H1 (cell line): Measurements from ENCODE around the gene CDKL1. TPM values are rescaled to one million over a fixed set of nuclear protein-coding genes. Genes with fewer than 3 reads are reported as not detected.

Experiments used
- CTCF ChIA-PET: fragments of 300-600 bp; sonication (Branson Sonifier 250); formaldehyde crosslinking; loops from one replicate; lab custom pipeline; 2021; ENCODE audit not compliant: partially characterized antibody; lab: Charles Lee
- POLR2A ChIA-PET: fragments of 300-600 bp; sonication (Branson Sonifier 250); formaldehyde crosslinking; loops from one replicate; lab custom pipeline; 2021; ENCODE audit warnings: inconsistent platforms; ENCODE audit not compliant: partially characterized antibody; lab: Charles Lee
- DNase-seq, 2 experiments: peaks; one replicate each; pipeline versions ENCODE4 v3.0.0 to v3.0.0-alpha.2; 2010 to 2022; ENCODE audit warnings: low spot score in 2 of 2, low read depth in 1 of 2, mixed read lengths in 1 of 2
- FAIRE-seq: peaks from 2 replicates; lab custom pipeline; 2011; peaks lifted over from hg19 to GRCh38; lab: Jason Lieb, UNC
- H2AFZ ChIP-seq: 2 replicates; pipeline ENCODE4 v1.8.1; 2012; ENCODE audit warnings: low read length, inconsistent platforms
- H2AK5ac ChIP-seq: 2 replicates; pipeline ENCODE4 v1.6.1; 2013; ENCODE audit warnings: low read depth, low read length
- H2BK120ac ChIP-seq: replicated peaks from 2 replicates; pipeline ENCODE3; 2013; ENCODE audit warnings: low read depth, low read length, inconsistent platforms
- H2BK12ac ChIP-seq: 2 replicates; pipeline ENCODE4 v1.6.1; 2013; ENCODE audit warnings: low read depth, low read length
- H2BK15ac ChIP-seq: 2 replicates; pipeline ENCODE4 v1.6.1; 2013; ENCODE audit warnings: low read length
- H2BK20ac ChIP-seq: 2 replicates; pipeline ENCODE4 v1.6.1; 2013; ENCODE audit warnings: low read length
- H2BK5ac ChIP-seq: 2 replicates; pipeline ENCODE4 v1.6.1; 2013; ENCODE audit warnings: low read depth, low read length
- H3K14ac ChIP-seq: 2 replicates; pipeline ENCODE4 v1.6.1; 2013; ENCODE audit warnings: inconsistent platforms; ENCODE audit not compliant: insufficient read length
- H3K18ac ChIP-seq: 2 replicates; pipeline ENCODE4 v1.6.1; 2013; ENCODE audit warnings: low read length; ENCODE audit errors: extremely low read depth
- H3K23ac ChIP-seq: 2 replicates; pipeline ENCODE4 v1.6.1; 2013; ENCODE audit warnings: inconsistent platforms; ENCODE audit not compliant: insufficient read length
- H3K23me2 ChIP-seq: 2 replicates; pipeline ENCODE4 v1.6.1; 2013; ENCODE audit warnings: low read depth, low read length
- H3K27ac ChIP-seq: 2 replicates; pipeline ENCODE4 v1.6.1; 2011; ENCODE audit warnings: low read depth, low read length, inconsistent platforms
- H3K27me3 ChIP-seq, 4 experiments: replicated peaks in 1 of 4; 1 replicate in 1 of 4; 2 replicates in 3 of 4; pipeline versions ENCODE4 v1.6.1 to v1.8.1; 2011 to 2013; ENCODE audit warnings: low read length in 3 of 4, mild to moderate bottlenecking in 3 of 4, inconsistent platforms in 2 of 4, mixed read lengths in 2 of 4, moderate library complexity in 1 of 4; ENCODE audit not compliant: control insufficient read depth in 3 of 4, insufficient read depth in 3 of 4; ENCODE audit errors: extremely low read depth in 1 of 4
- H3K36me3 ChIP-seq, 4 experiments: 2 replicates each; pipeline versions ENCODE4 v1.6.1 to v1.8.1; 2011 to 2013; ENCODE audit warnings: mild to moderate bottlenecking in 4 of 4, low read length in 3 of 4, moderate library complexity in 2 of 4, control low read depth in 1 of 4, inconsistent platforms in 1 of 4; ENCODE audit not compliant: insufficient read depth in 4 of 4, control insufficient read depth in 2 of 4
- H3K4ac ChIP-seq: replicated peaks from 2 replicates; pipeline ENCODE3; 2013; ENCODE audit warnings: low read length, low read depth, mixed read lengths, inconsistent platforms; ENCODE audit not compliant: insufficient read length
- H3K4me1 ChIP-seq, 4 experiments: replicated peaks in 1 of 4; 1 replicate in 1 of 4; 2 replicates in 3 of 4; pipeline versions ENCODE4 v1.6.1 to v1.8.1; 2011 to 2013; ENCODE audit warnings: low read length in 3 of 4, inconsistent platforms in 2 of 4, mixed read lengths in 1 of 4; ENCODE audit not compliant: insufficient read depth in 4 of 4, control insufficient read depth in 3 of 4
- H3K4me2 ChIP-seq, 2 experiments: 2 replicates each; pipeline versions ENCODE4 v1.6.1 to v1.8.1; 2011 to 2013; ENCODE audit warnings: low read depth in 2 of 2, low read length in 2 of 2, control low read depth in 1 of 2, inconsistent platforms in 1 of 2, mild to moderate bottlenecking in 1 of 2; ENCODE audit not compliant: insufficient read depth in 1 of 2
- H3K4me3 ChIP-seq, 4 experiments: fragments of 200-600, 300-600 bp in 1 of 4; sonication (generic), shearing (Covaris generic), sonication (Bioruptor Twin) in 1 of 4; 2 replicates each; pipeline versions ENCODE4 v1.5.1 to v1.8.1; 2011 to 2016; ENCODE audit warnings: low read length in 4 of 4, low read depth in 3 of 4, control low read depth in 2 of 4, inconsistent platforms in 2 of 4, mild to moderate bottlenecking in 2 of 4, mixed read lengths in 1 of 4, moderate library complexity in 1 of 4; ENCODE audit not compliant: insufficient read depth in 2 of 4; ENCODE audit errors: extremely low read depth in 1 of 4
- H3K56ac ChIP-seq: replicated peaks from 2 replicates; pipeline ENCODE3; 2013; ENCODE audit warnings: low read depth, mild to moderate bottlenecking, mixed read lengths, low read length, inconsistent platforms; ENCODE audit not compliant: insufficient read length
- H3K79me1 ChIP-seq: 2 replicates; pipeline ENCODE4 v1.6.1; 2013; ENCODE audit warnings: low read depth, low read length, control low read depth
- H3K79me2 ChIP-seq, 2 experiments: 2 replicates each; pipeline versions ENCODE4 v1.6.1 to v1.8.1; 2012 to 2013; ENCODE audit warnings: low read length in 2 of 2, mild to moderate bottlenecking in 2 of 2, inconsistent platforms in 1 of 2; ENCODE audit not compliant: insufficient read depth in 2 of 2, control insufficient read depth in 1 of 2
- H3K9ac ChIP-seq, 4 experiments: replicated peaks in 1 of 4; 1 replicate in 1 of 4; 2 replicates in 3 of 4; pipeline versions ENCODE4 v1.6.1 to v1.8.1; 2011 to 2013; ENCODE audit warnings: low read depth in 3 of 4, low read length in 3 of 4, control low read depth in 2 of 4, mild to moderate bottlenecking in 2 of 4, moderate library complexity in 2 of 4, inconsistent platforms in 1 of 4; ENCODE audit errors: extremely low read depth in 1 of 4
- H3K9me3 ChIP-seq, 2 experiments: 2 replicates each; pipeline versions ENCODE4 v1.6.1 to v1.8.1; 2012 to 2013; ENCODE audit warnings: mild to moderate bottlenecking in 2 of 2, moderate library complexity in 2 of 2, control low read depth in 1 of 2, inconsistent platforms in 1 of 2, low read depth in 1 of 2, low read length in 1 of 2, mixed read lengths in 1 of 2; ENCODE audit not compliant: insufficient read depth in 2 of 2
- H4K20me1 ChIP-seq, 2 experiments: replicated peaks in 1 of 2; 2 replicates each; pipeline versions ENCODE3 to v1.8.1; 2011 to 2013; ENCODE audit warnings: inconsistent platforms in 2 of 2, low read length in 2 of 2, mild to moderate bottlenecking in 1 of 2; ENCODE audit not compliant: insufficient read depth in 2 of 2, control insufficient read depth in 1 of 2
- H4K5ac ChIP-seq: 2 replicates; pipeline ENCODE4 v1.6.1; 2013; ENCODE audit warnings: low read length, low read depth, mixed read lengths, inconsistent platforms; ENCODE audit not compliant: insufficient read length
- H4K8ac ChIP-seq: 2 replicates; pipeline ENCODE4 v1.8.0; 2013; ENCODE audit warnings: mild to moderate bottlenecking, moderate library complexity, low read length, inconsistent platforms; ENCODE audit not compliant: insufficient read depth; ENCODE audit errors: extremely low read depth
- H4K91ac ChIP-seq: replicated peaks from 2 replicates; pipeline ENCODE3; 2013; ENCODE audit warnings: low read length, mixed read lengths, inconsistent platforms; ENCODE audit not compliant: insufficient read length
- EGR1 ChIP-seq: IDR thresholded peaks from 2 replicates; pipeline ENCODE4 v1.6.1; 2011; ENCODE audit warnings: low read depth, low read length, borderline replicate concordance
- JUND ChIP-seq: IDR thresholded peaks from 2 replicates; pipeline ENCODE4 v1.6.1; 2011; ENCODE audit warnings: mild to moderate bottlenecking, improper control_type of control experiment, low read length
- KDM1A ChIP-seq: fragments of 200-600, 300-600 bp; sonication (generic); IDR thresholded peaks from 2 replicates; pipeline ENCODE4 v1.7.1; 2016; ENCODE audit warnings: mild to moderate bottlenecking, low read length, borderline replicate concordance
- NANOG ChIP-seq: IDR thresholded peaks from 2 replicates; pipeline ENCODE4 v1.6.1; 2011; ENCODE audit warnings: low read length, low read depth, mild to moderate bottlenecking, inconsistent platforms; ENCODE audit not compliant: insufficient read depth, poor library complexity, severe bottlenecking
- POLR2AphosphoS5 ChIP-seq: IDR thresholded peaks from 2 replicates; pipeline ENCODE4 v1.6.1; 2011; ENCODE audit warnings: low read depth, low read length
- POU5F1 ChIP-seq: IDR thresholded peaks from 2 replicates; pipeline ENCODE4 v1.6.1; 2011; ENCODE audit warnings: low read depth, mild to moderate bottlenecking, low read length, moderate library complexity
- SIN3A ChIP-seq, 2 experiments: IDR thresholded peaks in 1 of 2; conservative IDR thresholded peaks in 1 of 2; 2 replicates each; pipeline ENCODE4 v1.6.1; 2011 to 2012; ENCODE audit warnings: low read length in 2 of 2, improper control_type of control experiment in 1 of 2, low read depth in 1 of 2, mild to moderate bottlenecking in 1 of 2
- SP2 ChIP-seq: IDR thresholded peaks from 2 replicates; pipeline ENCODE4 v1.6.1; 2012; ENCODE audit warnings: mild to moderate bottlenecking, low read length, inconsistent platforms
- ZNF274 ChIP-seq: IDR thresholded peaks from 2 replicates; pipeline ENCODE4 v1.7.0; 2012; ENCODE audit warnings: low read length, borderline replicate concordance; ENCODE audit errors: extremely low read depth
- WGBS, 2 experiments: shearing (Covaris generic) in 1 of 2; methylation state at CpG; one replicate each; pipeline versions ENCODE4 v1.1.6 to v1.1.7; 2013 to 2015; ENCODE audit warnings: low lambda C conversion rate in 2 of 2, mixed read lengths in 2 of 2, inconsistent platforms in 1 of 2, low coverage in 1 of 2, missing lambda C conversion rate in 1 of 2; ENCODE audit not compliant: insufficient replicate concordance in 2 of 2, insufficient coverage in 1 of 2, insufficient read length in 1 of 2; ENCODE audit errors: extremely low coverage in 1 of 2, missing lambda C conversion rate in 1 of 2; 5-methylcytosine and 5-hydroxymethylcytosine counted together
- long read RNA-seq, 2 experiments: library from RNA in 1 of 2; library from capped mRNA in 1 of 2; stranded (forward); transcript quantifications; one replicate each; pipeline ENCODE4 v2.0.0, GENCODE V29; 2021; ENCODE audit warnings: inconsistent platforms in 1 of 2
- polyA minus RNA-seq, 3 experiments: library from RNA; depleted of rRNA, polyadenylated mRNA; stranded (reverse); fragments of >200 nt; gene quantifications; 1 replicate in 2 of 3; 2 replicates in 1 of 3; pipeline ENCODE4 v1.2.3, GENCODE V29; 2011
- polyA plus RNA-seq, 7 experiments: library from polyadenylated mRNA; depleted of rRNA in 3 of 7; stranded (reverse) in 5 of 7; unstranded in 2 of 7; fragments of >200 nt in 5 of 7; fragments of 200-250 nt in 2 of 7; gene quantifications; 1 replicate in 5 of 7; 2 replicates in 1 of 7; 4 replicates in 1 of 7; pipeline versions ENCODE4 v1.2.1 to v1.2.3, GENCODE V29; 2011 to 2013; ENCODE audit warnings: missing spikeins in 2 of 7, mixed read lengths in 2 of 7
- total RNA-seq: library from RNA; stranded (reverse); fragmentation: NEBNext Ultra II Directional; extraction: Animal tissue kit (Norgen Biotek cat#: 25700); gene quantifications from 2 replicates; pipeline ENCODE4 v1.2.1, GENCODE V29; 2021

CDKL1 gene
- total RNA-seq (1.6 and 2.2 TPM in 2 replicates), polyA plus RNA-seq (2011; rRNA removed) (0.50 and 1.2 TPM in 2 replicates), polyA minus RNA-seq (2011; rRNA and poly(A)+ RNA removed) (2.4 and 4.1 TPM in 2 replicates)
- 0.76 TPM for polyA plus RNA-seq (2011; cell fraction: cytosol; rRNA removed)
- 1.2 TPM for polyA plus RNA-seq (2011; cell fraction: nucleus; rRNA removed)
- 0.88 to 3.0 TPM (median 1.9 TPM) in 4 replicates for polyA plus RNA-seq (2012, experiment 1 of 2)
- 0.08 TPM for polyA plus RNA-seq (2012, experiment 2 of 2)
- polyA plus RNA-seq (2013, experiment 1 of 2): 2.5 TPM
- 2.2 TPM for polyA plus RNA-seq (2013, experiment 2 of 2)
- polyA minus RNA-seq (2011; cell fraction: cytosol; rRNA and poly(A)+ RNA removed): 4.6 TPM
- polyA minus RNA-seq (2011; cell fraction: nucleus; rRNA and poly(A)+ RNA removed): 7.9 TPM
- long read RNA-seq, experiment 1, partial matches to known transcripts: 0 of 1 reads
- long read RNA-seq, experiment 1, other reads (novel, unspliced or antisense): 1 of 1 reads
- long read RNA-seq, experiment 2: 0 reads

- FAIRE-seq: no peak
- peak within 1 kb of the TSS; percentile 56 to 93 (median 64); a peak in 6 of 7 replicates for H3K9ac ChIP-seq
- no peak within 1 kb of the TSS for H2BK120ac ChIP-seq
- H3K27ac ChIP-seq: no peak within 1 kb of the TSS; the same call in 1 of the 2 replicates
- H2AFZ ChIP-seq: peak within 1 kb of the TSS; percentile 97
- H3K23me2 ChIP-seq: peaks cover 11% of the 10 kb centered on the region
- peaks cover 4 to 12% (median 7%) of the 10 kb centered on the region in 4 experiments; a peak in 6 of 7 replicates for H3K4me1 ChIP-seq
- peak within 1 kb of the TSS; percentile 91 for H4K8ac ChIP-seq
- peak within 1 kb of the TSS; percentile 60 to 75 (median 70) for H3K4me3 ChIP-seq
- no peak within 1 kb of the TSS for H4K5ac ChIP-seq
- no peak within 1 kb of the TSS for H2BK20ac ChIP-seq
- DNase-seq: peak in 1 of 2 experiments; percentile 84
- H3K14ac ChIP-seq: no peak within 1 kb of the TSS
- 2% methylated on average over 35 of the region's 77 CpGs; no CpG with 5 or more reads in 1 of the 2 experiments for WGBS, 2 experiments
- peak within 1 kb of the TSS; percentile 48; the same call in 1 of the 2 replicates for H2BK15ac ChIP-seq
- peak within 1 kb of the TSS; percentile 26 for H4K91ac ChIP-seq
- no peaks in the 10 kb centered on the region for H3K9me3 ChIP-seq
- H2BK12ac ChIP-seq: peak within 1 kb of the TSS; percentile 71
- H3K56ac ChIP-seq: no peak within 1 kb of the TSS
- H3K18ac ChIP-seq: peak within 1 kb of the TSS; percentile 76
- H4K20me1 ChIP-seq: no peaks in the 10 kb centered on the region
- H3K4ac ChIP-seq: no peak within 1 kb of the TSS
- CTCF ChIA-PET: interaction anchor here (0.7 to 1.0 kb wide), 3 partner anchors 76 to 377 kb away, joined by 3 read pairs; partner anchors contain the start of gene MAP4K5
- no peak within 1 kb of the TSS for H2AK5ac ChIP-seq
- no peaks in the 10 kb centered on the region for H3K36me3 ChIP-seq
- H3K23ac ChIP-seq: no peak within 1 kb of the TSS
- peak within 1 kb of the TSS; percentile 84 to 98 for H3K4me2 ChIP-seq
- H3K79me2 ChIP-seq: no peaks in the 10 kb centered on the region
- H3K79me1 ChIP-seq: no peaks in the 10 kb centered on the region
- POLR2A ChIA-PET: interaction anchor here (0.6 to 3.2 kb wide), 6 partner anchors 9 to 272 kb away, joined by 3 to 10 read pairs (median 6); partner anchors contain the start of genes DMAC2L, L2HGDH, MAP4K5 and SAV1
- peak within 1 kb of the TSS; percentile 26; the same call in 1 of the 2 replicates for H2BK5ac ChIP-seq
- peaks cover 0 to 14% (median 9%) of the 10 kb centered on the region in 4 experiments; a peak in 4 of 7 replicates for H3K27me3 ChIP-seq
- TF ChIP-seq POU5F1 (no peak), JUND (no peak), SIN3A (conservative IDR thresholded peaks at IDR 0.05 in 1 of 2, IDR thresholded peaks at IDR 0.05 in 1 of 2; ENCODE audit: low read depth in 1 of 2, low read length in 2 of 2) (0 out of 4 replicates have a peak, but pooled peaks of 1 of the 2 experiments have one; percentile 8), NANOG (no peak), POLR2AphosphoS5 (peak; percentile 40), SP2 (no peak), ZNF274 (no peak), EGR1 (no peak), KDM1A (no peak)
Observed at GRCh38 chr14:50396631-50397389, at the start of gene CDKL1. CDKL1 (minus strand) TSS chr14:50396881; CDS start chr14:50395868, 1,013 bp downstream.
